ENCODE results near the gene VPS35L. TPM values are rescaled to one million over a fixed set of nuclear protein-coding genes. Genes with fewer than 3 reads are reported as not detected.
A peak's percentile ranks its signal among the peaks of the same experiment; 100 is the strongest.

Gene VPS35L
- total and polyA plus RNA-seq, 2 of the 13 experiments (the other 11 are each of a cell fraction or from before 2014, with no cell fraction given): 1.4 to 1.6 TPM

DNA sequence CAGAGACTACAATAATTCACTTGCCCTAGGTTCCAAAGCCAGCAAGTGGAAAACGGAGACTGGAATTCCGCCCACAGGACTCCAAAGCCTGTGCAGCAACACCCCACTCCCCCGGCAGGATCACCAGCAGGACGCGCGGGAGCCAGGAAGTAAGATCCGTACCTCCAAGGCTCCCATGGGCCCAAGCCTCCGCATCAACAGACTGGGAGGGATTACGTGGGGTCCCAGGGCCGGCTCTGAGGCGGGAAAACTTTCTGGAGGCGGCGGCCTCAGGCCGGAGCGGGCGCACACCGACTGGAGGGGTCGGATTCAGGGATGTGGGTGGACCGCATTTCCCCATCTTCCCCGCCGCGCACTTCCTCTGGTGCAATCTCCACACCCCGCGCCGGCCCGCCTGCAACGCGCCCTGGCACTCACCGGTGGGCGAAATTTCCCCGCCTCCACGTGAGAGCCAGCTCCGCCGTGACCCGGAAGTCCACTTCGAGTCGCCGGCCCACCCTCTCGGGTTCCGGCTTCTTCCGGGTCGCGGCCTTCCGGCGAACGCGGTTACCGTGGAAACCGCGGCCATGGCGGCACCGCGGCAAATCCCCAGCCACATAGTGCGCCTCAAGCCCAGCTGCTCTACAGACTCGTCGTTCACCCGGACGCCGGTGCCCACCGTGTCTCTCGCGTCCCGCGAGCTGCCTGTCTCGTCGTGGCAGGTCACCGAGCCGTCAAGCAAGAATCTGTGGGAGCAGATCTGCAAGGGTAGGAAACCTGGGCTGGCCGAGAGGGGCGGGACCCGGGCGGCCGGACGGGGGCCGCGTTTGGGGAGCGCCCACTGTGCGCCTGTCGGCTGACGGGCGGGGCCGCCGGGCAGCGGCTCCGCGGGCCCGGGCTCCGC is 162.5 kb downstream of the VPS35L start, which contains the start of the genes IQCK and KNOP1 (continued):
- TF ChIP-seq ZBTB34 (CRISPR knock-in tag; IDR thresholded peaks at IDR 0.05) (peak; percentile 92), ZFY (CRISPR knock-in tag; IDR thresholded peaks at IDR 0.05) (peak; percentile 98), TOPORS (CRISPR knock-in tag; IDR thresholded peaks at IDR 0.05) (peak; percentile 91), POLR2G (IDR thresholded peaks at IDR 0.05; ENCODE audit: low read depth, low read length) (peak; percentile 95), GPN1 (CRISPR knock-in tag; IDR thresholded peaks at IDR 0.05; ENCODE audit: borderline replicate concordance) (peak; percentile 39; the same call in 1 of the 2 replicates), NFIB (CRISPR knock-in tag; IDR thresholded peaks at IDR 0.05; ENCODE audit: borderline replicate concordance) (no peak), REXO4 (CRISPR knock-in tag; IDR thresholded peaks at IDR 0.05; ENCODE audit: borderline replicate concordance) (peak; percentile 77; the same call in 1 of the 2 replicates), ZNF550 (CRISPR knock-in tag; IDR thresholded peaks at IDR 0.05; ENCODE audit: borderline replicate concordance) (no peak), HNRNPLL (IDR thresholded peaks at IDR 0.05; ENCODE audit: low read depth, low read length, poor library complexity, severe bottlenecking) (peak; percentile 98), GATAD2A (CRISPR knock-in tag; IDR thresholded peaks at IDR 0.05) (peak; percentile 81), ZNF30 (CRISPR knock-in tag; IDR thresholded peaks at IDR 0.05) (no peak), SCMH1 (CRISPR knock-in tag; IDR thresholded peaks at IDR 0.05; ENCODE audit: borderline replicate concordance) (no peak), FOXA1 (IDR thresholded peaks at IDR 0.05) (no peak), FOXA1 (CRISPR knock-in tag; IDR thresholded peaks at IDR 0.05) (peak; percentile 34; the same call in 1 of the 2 replicates), MLLT10 (CRISPR knock-in tag; IDR thresholded peaks at IDR 0.05) (peak; percentile 14; the same call in 1 of the 2 replicates), CAMTA2 (CRISPR knock-in tag; IDR thresholded peaks at IDR 0.05; ENCODE audit: borderline replicate concordance) (peak; percentile 96; the same call in 1 of the 2 replicates), ZNF280B (CRISPR knock-in tag; IDR thresholded peaks at IDR 0.05; ENCODE audit: borderline replicate concordance) (peak; percentile 69; the same call in 1 of the 2 replicates), ZNF784 (CRISPR knock-in tag; IDR thresholded peaks at IDR 0.05; ENCODE audit: borderline replicate concordance) (peak; percentile 90; the same call in 1 of the 2 replicates), MAZ (IDR thresholded peaks at IDR 0.05; ENCODE audit: borderline replicate concordance, low read depth, low read length) (no peak; the same call in 1 of the 2 replicates), MAZ (CRISPR knock-in tag; IDR thresholded peaks at IDR 0.05; ENCODE audit: low read depth) (peak; percentile 96)
- TF ChIP-seq, protein P1, sequence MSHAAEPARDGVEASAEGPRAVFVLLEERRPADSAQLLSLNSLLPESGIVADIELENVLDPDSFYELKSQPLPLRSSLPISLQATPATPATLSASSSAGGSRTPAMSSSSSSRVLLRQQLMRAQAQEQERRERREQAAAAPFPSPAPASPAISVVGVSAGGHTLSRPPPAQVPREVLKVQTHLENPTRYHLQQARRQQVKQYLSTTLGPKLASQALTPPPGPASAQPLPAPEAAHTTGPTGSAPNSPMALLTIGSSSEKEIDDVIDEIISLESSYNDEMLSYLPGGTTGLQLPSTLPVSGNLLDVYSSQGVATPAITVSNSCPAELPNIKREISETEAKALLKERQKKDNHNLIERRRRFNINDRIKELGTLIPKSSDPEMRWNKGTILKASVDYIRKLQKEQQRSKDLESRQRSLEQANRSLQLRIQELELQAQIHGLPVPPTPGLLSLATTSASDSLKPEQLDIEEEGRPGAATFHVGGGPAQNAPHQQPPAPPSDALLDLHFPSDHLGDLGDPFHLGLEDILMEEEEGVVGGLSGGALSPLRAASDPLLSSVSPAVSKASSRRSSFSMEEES (CRISPR knock-in tag; IDR thresholded peaks at IDR 0.05): no peak; the same call in 1 of the 2 replicates
- TF ChIP-seq, protein P2, sequence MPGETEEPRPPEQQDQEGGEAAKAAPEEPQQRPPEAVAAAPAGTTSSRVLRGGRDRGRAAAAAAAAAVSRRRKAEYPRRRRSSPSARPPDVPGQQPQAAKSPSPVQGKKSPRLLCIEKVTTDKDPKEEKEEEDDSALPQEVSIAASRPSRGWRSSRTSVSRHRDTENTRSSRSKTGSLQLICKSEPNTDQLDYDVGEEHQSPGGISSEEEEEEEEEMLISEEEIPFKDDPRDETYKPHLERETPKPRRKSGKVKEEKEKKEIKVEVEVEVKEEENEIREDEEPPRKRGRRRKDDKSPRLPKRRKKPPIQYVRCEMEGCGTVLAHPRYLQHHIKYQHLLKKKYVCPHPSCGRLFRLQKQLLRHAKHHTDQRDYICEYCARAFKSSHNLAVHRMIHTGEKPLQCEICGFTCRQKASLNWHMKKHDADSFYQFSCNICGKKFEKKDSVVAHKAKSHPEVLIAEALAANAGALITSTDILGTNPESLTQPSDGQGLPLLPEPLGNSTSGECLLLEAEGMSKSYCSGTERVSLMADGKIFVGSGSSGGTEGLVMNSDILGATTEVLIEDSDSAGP (CRISPR knock-in tag; IDR thresholded peaks at IDR 0.05; ENCODE audit: borderline replicate concordance): peak; percentile 97

Data from HepG2 (cell line).